ENCODE data around the gene IGF2BP3.

- TF ChIP-seq CTCF (IDR thresholded peaks at IDR 0.05) (no peak), EZH2 (IDR thresholded peaks at IDR 0.05) (no peak), EZH2phosphoT487 (IDR thresholded peaks at IDR 0.05) (no peak)
Measured at GRCh38 chr7:23380556-23380955, 89.7 kb downstream of the IGF2BP3 start.

All from neural progenitor cell (in vitro differentiated cells).